Loucy (cell line): ENCODE results near the gene ESF1.
A peak's percentile ranks its signal among the peaks of the same experiment; 100 is the strongest.

Experiments used
- H2AFZ ChIP-seq: fragments of 200-600 bp; sonication (generic); 2 replicates; pipeline ENCODE4 v1.6.0; 2016; ENCODE audit warnings: antibody characterized with exemption, mild to moderate bottlenecking, low read length, moderate library complexity
- H3F3A ChIP-seq: fragments of 200-600 bp; 2 replicates; pipeline ENCODE4 v1.6.0; 2016; ENCODE audit warnings: antibody characterized with exemption, low read depth, mild to moderate bottlenecking
- H3K27me3 ChIP-seq: fragments of 200-600 bp; sonication (generic); 2 replicates; pipeline ENCODE4 v1.6.1; 2014; ENCODE audit warnings: low read length, mild to moderate bottlenecking; ENCODE audit not compliant: insufficient read depth, poor library complexity, severe bottlenecking
- H3K36me3 ChIP-seq: fragments of 200-600 bp; sonication (generic); 2 replicates; pipeline ENCODE4 v1.6.1; 2016; ENCODE audit warnings: low read length; ENCODE audit not compliant: insufficient read depth
- H3K4me1 ChIP-seq: fragments of 200-600 bp; sonication (generic); 2 replicates; pipeline ENCODE4 v1.5.1; 2014; ENCODE audit warnings: low read length, mild to moderate bottlenecking; ENCODE audit not compliant: insufficient read depth, poor library complexity, severe bottlenecking
- H3K4me2 ChIP-seq: fragments of 200-600 bp; sonication (generic); 2 replicates; pipeline ENCODE4 v1.6.0; 2014; ENCODE audit warnings: antibody characterized with exemption, low read length, low read depth, mild to moderate bottlenecking; ENCODE audit not compliant: poor library complexity, severe bottlenecking
- H3K4me3 ChIP-seq: fragments of 200-600 bp; sonication (generic); 2 replicates; pipeline ENCODE4 v1.5.1; 2014; ENCODE audit warnings: low read length, mild to moderate bottlenecking, mixed read lengths; ENCODE audit not compliant: poor library complexity, severe bottlenecking
- H3K79me2 ChIP-seq: fragments of 200-600 bp; sonication (generic); 2 replicates; pipeline ENCODE4 v1.6.1; 2014; ENCODE audit warnings: low read length; ENCODE audit not compliant: insufficient read depth
- H3K9ac ChIP-seq: fragments of 200-600 bp; sonication (generic); 2 replicates; pipeline ENCODE4 v1.6.0; 2014; ENCODE audit warnings: mild to moderate bottlenecking, low read depth, low read length, moderate library complexity; ENCODE audit not compliant: poor library complexity, severe bottlenecking
- H3K9me2 ChIP-seq: fragments of 200-600 bp; sonication (generic); replicated peaks from 2 replicates; pipeline ENCODE4 v1.6.1; 2016; ENCODE audit warnings: low read depth, low read length, mixed read lengths
- H3K9me3 ChIP-seq: fragments of 200-600 bp; sonication (generic); 2 replicates; pipeline ENCODE4 v1.6.1; 2014; ENCODE audit warnings: mild to moderate bottlenecking, antibody characterized with exemption, low read length, low read depth; ENCODE audit not compliant: insufficient read depth
- H4K20me1 ChIP-seq: fragments of 200-600 bp; sonication (generic); 2 replicates; pipeline ENCODE4 v1.6.0; 2014; ENCODE audit warnings: antibody characterized with exemption, low read length, mild to moderate bottlenecking; ENCODE audit not compliant: insufficient read depth, poor library complexity, severe bottlenecking
- EZH2phosphoT487 ChIP-seq: fragments of 200-600 bp; IDR thresholded peaks from 2 replicates; pipeline ENCODE4 v1.6.1; 2018; ENCODE audit warnings: antibody characterized with exemption, mild to moderate bottlenecking, moderate library complexity, borderline replicate concordance
- TF ChIP-seq, protein P1 (sequence below): fragments of 200-600 bp; sonication (generic); conservative IDR thresholded peaks from 2 replicates; pipeline ENCODE4 v1.5.1; 2014; ENCODE audit warnings: mild to moderate bottlenecking, antibody characterized with exemption, low read length

The ESF1 gene

DNA sequence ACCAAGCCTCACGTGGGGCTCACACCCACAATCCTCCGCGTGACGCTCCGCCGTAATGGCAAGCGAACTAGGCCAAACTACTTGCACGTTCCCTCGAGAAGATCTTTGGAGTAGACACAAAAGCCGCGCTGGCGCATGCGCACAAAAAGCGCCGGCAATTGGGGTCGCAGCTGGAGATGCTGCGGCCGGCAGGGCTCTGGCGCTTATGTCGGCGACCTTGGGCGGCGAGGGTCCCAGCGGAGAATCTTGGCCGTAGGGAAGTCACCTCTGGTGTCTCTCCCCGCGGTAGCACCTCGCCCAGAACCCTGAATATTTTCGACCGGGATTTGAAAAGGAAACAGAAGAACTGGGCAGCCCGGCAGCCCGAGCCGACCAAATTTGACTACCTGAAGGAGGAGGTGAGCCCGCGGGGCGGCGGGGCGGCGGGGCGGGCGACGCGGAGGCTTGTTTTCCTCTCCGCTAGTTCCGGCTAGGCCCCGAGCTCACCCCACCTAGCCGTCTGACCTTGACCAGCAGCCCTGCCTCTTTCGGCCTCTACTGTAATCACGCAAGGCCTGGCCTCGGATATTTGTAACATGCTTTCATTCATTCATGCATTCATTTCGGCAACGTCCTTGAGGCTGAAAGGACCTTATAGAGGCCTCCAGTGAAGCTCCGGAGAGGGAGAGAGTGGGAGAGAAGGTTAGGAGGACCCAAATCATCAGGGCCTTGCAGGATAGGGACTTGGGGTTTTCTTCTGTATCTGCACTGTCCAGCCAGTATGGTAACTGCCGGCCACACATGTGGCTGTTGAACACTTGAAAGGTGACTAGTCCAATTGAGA is at the start of gene ESF1, which contains the start of gene NDUFAF5:
Gene ESF1, minus strand, starts transcription at position 27 of the 823 bp plus-strand sequence. CDS start 1,779 bp downstream, outside the sequence.
Gene NDUFAF5, plus strand, starts transcription at position 136 of the 823 bp plus-strand sequence. Its CDS starts 41 bp downstream, at position 177.
- H3K9me3 ChIP-seq, result no peaks in the 10 kb centered on the region
- H3K4me1 ChIP-seq, result peaks cover 41% of the 10 kb centered on the region
- H3F3A ChIP-seq, result no peaks in the 10 kb centered on the region
- H3K4me3 ChIP-seq, result peak within 1 kb of the TSS; percentile 90
- H3K36me3 ChIP-seq, result peaks cover 7% of the 10 kb centered on the region; the same call in 1 of the 2 replicates
- no peaks in the 10 kb centered on the region for H3K27me3 ChIP-seq
- no peaks in the 10 kb centered on the region for H3K9me2 ChIP-seq
- peaks cover 70% of the 10 kb centered on the region for H3K79me2 ChIP-seq
- peak within 1 kb of the TSS; percentile 82 for H2AFZ ChIP-seq
- no peak for TF ChIP-seq EZH2phosphoT487
- TF ChIP-seq, protein P1, sequence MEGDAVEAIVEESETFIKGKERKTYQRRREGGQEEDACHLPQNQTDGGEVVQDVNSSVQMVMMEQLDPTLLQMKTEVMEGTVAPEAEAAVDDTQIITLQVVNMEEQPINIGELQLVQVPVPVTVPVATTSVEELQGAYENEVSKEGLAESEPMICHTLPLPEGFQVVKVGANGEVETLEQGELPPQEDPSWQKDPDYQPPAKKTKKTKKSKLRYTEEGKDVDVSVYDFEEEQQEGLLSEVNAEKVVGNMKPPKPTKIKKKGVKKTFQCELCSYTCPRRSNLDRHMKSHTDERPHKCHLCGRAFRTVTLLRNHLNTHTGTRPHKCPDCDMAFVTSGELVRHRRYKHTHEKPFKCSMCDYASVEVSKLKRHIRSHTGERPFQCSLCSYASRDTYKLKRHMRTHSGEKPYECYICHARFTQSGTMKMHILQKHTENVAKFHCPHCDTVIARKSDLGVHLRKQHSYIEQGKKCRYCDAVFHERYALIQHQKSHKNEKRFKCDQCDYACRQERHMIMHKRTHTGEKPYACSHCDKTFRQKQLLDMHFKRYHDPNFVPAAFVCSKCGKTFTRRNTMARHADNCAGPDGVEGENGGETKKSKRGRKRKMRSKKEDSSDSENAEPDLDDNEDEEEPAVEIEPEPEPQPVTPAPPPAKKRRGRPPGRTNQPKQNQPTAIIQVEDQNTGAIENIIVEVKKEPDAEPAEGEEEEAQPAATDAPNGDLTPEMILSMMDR, result no peak
- H3K4me2 ChIP-seq, result peak within 1 kb of the TSS; percentile 98
- H4K20me1 ChIP-seq, result peaks cover 40% of the 10 kb centered on the region
- H3K9ac ChIP-seq, result peak within 1 kb of the TSS; percentile 87

GRCh38 chr20:13831476-13831875 is 46.8 kb upstream of the ESF1 start:
- TF ChIP-seq, protein P1, result no peak
- no peak for TF ChIP-seq EZH2phosphoT487
- Histone ChIP-seq H3K4me3 (no peak overlapping the region), H3K4me1 (no peaks in the 10 kb centered on the region), H4K20me1 (no peaks in the 10 kb centered on the region), H3K9me3 (no peaks in the 10 kb centered on the region; the same call in 1 of the 2 replicates), H3K9me2 (no peaks in the 10 kb centered on the region), H3K36me3 (no peaks in the 10 kb centered on the region), H3K9ac (no peak overlapping the region), H3F3A (no peaks in the 10 kb centered on the region), H3K79me2 (no peaks in the 10 kb centered on the region), H3K27me3 (no peaks in the 10 kb centered on the region), H2AFZ (no peak overlapping the region), H3K4me2 (no peak overlapping the region)

DNA sequence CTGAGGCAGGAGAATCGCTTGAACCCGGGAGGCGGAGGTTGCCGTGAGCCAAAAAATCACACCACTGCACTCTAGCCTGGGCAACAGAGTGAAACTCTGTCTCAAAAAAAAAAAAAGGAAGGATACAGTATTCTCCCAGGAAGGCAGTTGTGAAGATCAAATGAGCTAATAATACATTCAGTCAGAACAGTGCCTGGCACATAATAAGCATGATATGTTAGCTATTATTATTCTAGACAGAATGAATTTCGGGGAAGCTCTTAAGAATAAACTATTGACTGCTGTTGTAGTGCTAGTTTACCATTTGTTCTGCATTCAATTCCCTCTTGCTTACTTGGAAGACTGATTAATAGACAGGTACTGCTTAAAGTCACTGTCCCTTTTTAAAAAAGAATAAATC is 40.7 kb upstream of the ESF1 start:
- no peak overlapping the region for H3K4me3 ChIP-seq
- no peaks in the 10 kb centered on the region for H3K9me3 ChIP-seq
- H3K9me2 ChIP-seq, result no peaks in the 10 kb centered on the region
- no peaks in the 10 kb centered on the region for H3K4me1 ChIP-seq
- no peak overlapping the region for H3K4me2 ChIP-seq
- H2AFZ ChIP-seq, result no peak overlapping the region
- H3K36me3 ChIP-seq, result no peaks in the 10 kb centered on the region
- H3K27me3 ChIP-seq, result no peaks in the 10 kb centered on the region
- no peaks in the 10 kb centered on the region for H3K79me2 ChIP-seq
- no peak overlapping the region for H3K9ac ChIP-seq
- no peaks in the 10 kb centered on the region for H4K20me1 ChIP-seq
- no peak for TF ChIP-seq EZH2phosphoT487
- TF ChIP-seq, protein P1, result no peak
- no peaks in the 10 kb centered on the region for H3F3A ChIP-seq
